OCI-LY1 (cell line): ENCODE results near the gene LAMC3.

Experiments
- CTCF ChIP-seq: fragments of 200-600 bp; sonication (generic), shearing (Covaris generic); IDR thresholded peaks from 2 replicates; pipeline ENCODE4 v1.5.1; 2017; ENCODE audit warnings: mild to moderate bottlenecking, antibody characterized with exemption, low read length, moderate library complexity, mixed read lengths
- EZH2 ChIP-seq: fragments of 200-600 bp; sonication (generic), shearing (Covaris generic); IDR thresholded peaks from 2 replicates; pipeline ENCODE4 v1.8.0; 2017; ENCODE audit warnings: borderline replicate concordance, mixed run types, mild to moderate bottlenecking, antibody characterized with exemption, low read length, moderate library complexity, mixed read lengths

GRCh38 chr9:131084661-131085369 is 75.8 kb downstream of the LAMC3 start:
- TF ChIP-seq CTCF (no peak), EZH2 (no peak)
